Renal cortex interstitium (tissue), 15 donors: ENCODE measurements around the gene CEBPZOS. TPM values are rescaled to one million over a fixed set of nuclear protein-coding genes. Genes with fewer than 3 reads are reported as not detected.
A peak's percentile ranks its signal among the peaks of the same experiment; 100 is the strongest.

Source experiments
- DNase-seq, 11 donors: peaks; one replicate each; pipeline ENCODE4 v3.0.0-alpha.2; 2013; ENCODE audit warnings: low read depth in 9 of 11, low spot score in 4 of 11; ENCODE audit errors: extremely low read depth in 1 of 11
- long read RNA-seq, 16 experiments: transcript quantifications; one replicate each; lab custom pipeline, GENCODE V29; 2026
- polyA plus RNA-seq, 3 donors: library from polyadenylated mRNA; unstranded; fragments of 120-200 nt; gene quantifications; one replicate each; pipeline ENCODE4 v1.2.1, GENCODE V29; 2013; ENCODE audit not compliant: insufficient read length in 3 of 3

CEBPZOS gene
- polyA plus RNA-seq: 10 to 100 TPM; 52.4 to 68.8 (median 62.5) TPM
- long read RNA-seq, donor 1, partial matches to known transcripts: 78 of 108 reads
- long read RNA-seq, donor 1, other reads (novel, unspliced or antisense): 23 of 108 reads
- long read RNA-seq, donor 2, transcript CEBPZOS-204 (5 exons, 3,158 nt): major isoform, 7 of 86 reads
- long read RNA-seq, donor 2, partial matches to known transcripts: 69 of 86 reads
- long read RNA-seq, donor 2, other reads (novel, unspliced or antisense): 7 of 86 reads
- long read RNA-seq, donor 3, partial matches to known transcripts: 139 of 211 reads
- long read RNA-seq, donor 3, other reads (novel, unspliced or antisense): 63 of 211 reads
- long read RNA-seq, donor 4, transcript CEBPZOS-201 (5 exons, 695 nt): major isoform, 6 of 103 reads
- long read RNA-seq, donor 4, partial matches to known transcripts: 74 of 103 reads
- long read RNA-seq, donor 4, other reads (novel, unspliced or antisense): 19 of 103 reads
- long read RNA-seq, donor 5: 0 reads
- long read RNA-seq, donor 6, transcript CEBPZOS-204 (5 exons, 3,158 nt): major isoform, 9 of 155 reads
- long read RNA-seq, donor 6, partial matches to known transcripts: 144 of 155 reads
- long read RNA-seq, donor 6, other reads (novel, unspliced or antisense): 0 of 155 reads
- long read RNA-seq, donor 7, transcript CEBPZOS-204 (5 exons, 3,158 nt): major isoform, 7 of 18 reads
- long read RNA-seq, donor 7, partial matches to known transcripts: 7 of 18 reads
- long read RNA-seq, donor 7, other reads (novel, unspliced or antisense): 0 of 18 reads
- long read RNA-seq, donor 8, transcript CEBPZOS-204 (5 exons, 3,158 nt): major isoform, 9 of 286 reads
- long read RNA-seq, donor 8, partial matches to known transcripts: 174 of 286 reads
- long read RNA-seq, donor 8, other reads (novel, unspliced or antisense): 99 of 286 reads
- long read RNA-seq, donor 9, partial matches to known transcripts: 0 of 7 reads
- long read RNA-seq, donor 9, other reads (novel, unspliced or antisense): 0 of 7 reads
- long read RNA-seq, donor 10, transcript CEBPZOS-204 (5 exons, 3,158 nt): minor isoform, 8 of 189 reads
- long read RNA-seq, donor 10, transcript CEBPZOS-201 (5 exons, 695 nt): major isoform, 15 of 189 reads
- long read RNA-seq, donor 10, partial matches to known transcripts: 141 of 189 reads
- long read RNA-seq, donor 10, other reads (novel, unspliced or antisense): 25 of 189 reads
- long read RNA-seq, donor 11, transcript CEBPZOS-204 (5 exons, 3,158 nt): major isoform, 6 of 101 reads
- long read RNA-seq, donor 11, partial matches to known transcripts: 87 of 101 reads
- long read RNA-seq, donor 11, other reads (novel, unspliced or antisense): 7 of 101 reads
- long read RNA-seq, donor 12, partial matches to known transcripts: 54 of 83 reads
- long read RNA-seq, donor 12, other reads (novel, unspliced or antisense): 28 of 83 reads
- long read RNA-seq, donor 13, transcript CEBPZOS-204 (5 exons, 3,158 nt): major isoform, 14 of 384 reads
- long read RNA-seq, donor 13, transcript CEBPZOS-201 (5 exons, 695 nt): minor isoform, 7 of 384 reads
- long read RNA-seq, donor 13, partial matches to known transcripts: 328 of 384 reads
- long read RNA-seq, donor 13, other reads (novel, unspliced or antisense): 35 of 384 reads
- long read RNA-seq, donor 14, partial matches to known transcripts: 91 of 170 reads
- long read RNA-seq, donor 14, other reads (novel, unspliced or antisense): 73 of 170 reads
- long read RNA-seq, donor 15, transcript CEBPZOS-204 (5 exons, 3,158 nt): major isoform, 5 of 27 reads
- long read RNA-seq, donor 15, partial matches to known transcripts: 21 of 27 reads
- long read RNA-seq, donor 15, other reads (novel, unspliced or antisense): 0 of 27 reads
- long read RNA-seq, donor 16, transcript CEBPZOS-204 (5 exons, 3,158 nt): minor isoform, 7 of 32 reads
- long read RNA-seq, donor 16, transcript CEBPZOS-201 (5 exons, 695 nt): major isoform, 14 of 32 reads
- long read RNA-seq, donor 16, partial matches to known transcripts: 11 of 32 reads
- long read RNA-seq, donor 16, other reads (novel, unspliced or antisense): 0 of 32 reads

DNA sequence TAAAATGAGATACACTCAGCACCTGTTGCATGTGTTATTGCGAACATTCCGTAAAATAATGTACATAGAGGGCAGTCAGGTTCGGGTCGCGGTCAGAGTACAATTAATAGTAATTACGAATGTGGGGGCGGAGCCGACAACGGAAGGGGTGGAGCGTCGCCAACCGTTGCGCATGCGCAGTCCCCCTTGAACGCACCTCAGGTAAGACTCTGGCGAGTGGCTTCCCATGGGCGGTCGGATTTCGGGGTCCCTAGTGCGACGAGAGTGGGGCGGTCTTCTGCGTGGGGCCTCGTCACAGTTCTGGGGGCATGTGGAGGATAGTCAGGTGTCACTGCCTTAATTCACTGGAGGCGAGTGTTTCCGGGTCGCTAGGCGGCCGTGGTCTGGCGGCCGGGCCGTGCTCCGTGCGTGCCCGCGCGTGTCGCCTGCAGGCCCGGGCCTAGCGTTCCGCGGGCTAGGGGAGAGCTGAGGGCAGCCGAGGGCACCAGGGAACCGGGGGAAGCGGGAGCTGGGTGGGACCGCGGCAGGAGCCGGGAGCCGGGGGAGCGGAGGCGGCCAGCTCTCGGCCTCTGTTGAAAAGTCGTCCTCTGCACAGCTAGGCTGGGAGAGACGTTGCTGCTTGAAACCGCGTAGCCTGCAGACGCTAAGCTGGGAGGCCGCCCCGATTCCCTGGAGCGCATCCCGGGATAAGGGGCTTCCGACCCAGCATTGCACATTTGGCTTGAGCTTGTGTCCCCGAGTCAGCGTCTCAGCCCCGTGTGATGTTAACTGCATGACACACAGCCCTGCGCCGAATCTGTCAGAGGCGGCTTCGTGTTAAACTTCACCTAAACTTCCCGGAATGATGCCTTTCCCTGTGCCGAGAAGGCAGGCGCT lies at the start of gene CEBPZOS:
TSS of gene CEBPZOS (plus strand) at position 177 of the 876 bp plus-strand sequence. CDS start 3,209 bp downstream, outside the sequence.
- DNase-seq: peak; percentile 76 to 88 (median 80)

GRCh38 chr2:37148325-37148724 lies 48.0 kb upstream of the CEBPZOS start:
- DNase-seq: no peak

DNA sequence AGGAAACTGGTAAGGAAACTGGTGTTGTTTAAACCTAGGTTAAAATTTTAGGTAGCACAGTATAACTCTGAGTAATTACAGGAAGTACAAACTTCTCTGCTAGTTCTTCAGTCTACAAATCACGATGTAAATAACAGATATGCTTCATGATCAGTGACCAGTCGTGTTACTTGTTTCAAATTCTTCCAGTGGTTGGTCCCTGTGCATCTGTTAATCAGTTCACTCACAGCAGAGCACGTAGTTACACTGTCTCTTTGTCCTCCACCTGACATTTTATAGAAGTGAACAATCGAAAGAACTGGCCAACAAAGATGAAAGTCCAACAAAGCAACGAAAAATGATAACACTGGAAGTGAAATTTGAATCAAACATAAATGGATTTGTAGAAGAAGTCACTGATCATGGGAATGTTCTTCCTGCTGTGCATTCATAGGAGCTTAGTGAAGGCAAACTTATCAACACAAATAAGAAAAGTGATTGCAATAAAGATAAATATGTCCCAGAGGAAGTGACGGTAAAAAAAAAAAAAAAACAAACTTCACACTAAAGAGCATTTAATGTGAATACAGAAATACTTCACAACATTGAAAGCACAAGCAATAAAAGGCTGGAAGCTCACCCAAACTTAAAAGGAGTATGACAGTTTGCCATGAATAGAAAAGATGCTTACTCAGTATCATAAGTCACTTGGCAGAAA lies 46.5 kb upstream of the CEBPZOS start:
- no peak for DNase-seq

DNA sequence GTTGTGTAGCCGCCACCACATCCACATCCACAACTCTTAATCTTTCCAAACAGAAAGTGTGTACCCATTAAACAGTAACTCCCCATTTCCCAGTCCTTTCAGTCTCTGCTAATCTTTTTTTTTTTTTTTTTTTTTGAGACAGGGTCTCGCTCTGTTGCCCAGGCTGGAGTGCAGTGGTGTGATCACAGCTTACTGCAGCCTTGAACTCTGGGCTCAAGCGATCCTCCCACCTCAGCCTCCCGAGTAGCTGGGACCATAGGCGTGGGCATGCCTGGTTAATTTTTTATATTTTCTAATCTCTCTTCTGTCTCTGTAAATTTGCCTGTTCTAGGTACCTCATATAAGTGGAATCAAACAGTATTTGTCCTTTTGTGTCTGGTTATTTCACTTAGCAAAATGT lies 43.1 kb upstream of the CEBPZOS start:
- DNase-seq: no peak

DNA sequence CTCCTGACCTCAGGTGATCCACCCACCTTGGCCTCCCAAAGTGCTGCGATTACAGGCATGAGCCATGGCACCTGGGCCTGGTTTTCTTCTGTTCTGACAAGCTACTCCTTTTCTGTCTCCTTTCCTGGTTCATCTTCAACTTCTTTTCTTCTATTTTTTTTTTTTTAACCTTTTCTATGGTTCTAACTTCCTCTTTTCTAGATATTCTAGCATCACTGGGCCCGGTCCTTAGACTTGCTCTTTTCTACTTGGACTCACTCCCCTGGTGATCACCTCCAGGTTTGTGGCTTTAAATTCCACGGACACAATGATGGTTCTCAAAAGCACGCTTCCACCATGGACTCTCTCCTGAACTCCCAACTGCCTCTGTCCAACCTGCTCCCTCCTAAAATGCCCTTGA lies 41.5 kb upstream of the CEBPZOS start:
- DNase-seq: no peak

- DNase-seq: peak; percentile 33 to 68 (median 55)
These were observed 40.0 kb upstream of the CEBPZOS start for GRCh38 chr2:37156071-37156856.

DNA sequence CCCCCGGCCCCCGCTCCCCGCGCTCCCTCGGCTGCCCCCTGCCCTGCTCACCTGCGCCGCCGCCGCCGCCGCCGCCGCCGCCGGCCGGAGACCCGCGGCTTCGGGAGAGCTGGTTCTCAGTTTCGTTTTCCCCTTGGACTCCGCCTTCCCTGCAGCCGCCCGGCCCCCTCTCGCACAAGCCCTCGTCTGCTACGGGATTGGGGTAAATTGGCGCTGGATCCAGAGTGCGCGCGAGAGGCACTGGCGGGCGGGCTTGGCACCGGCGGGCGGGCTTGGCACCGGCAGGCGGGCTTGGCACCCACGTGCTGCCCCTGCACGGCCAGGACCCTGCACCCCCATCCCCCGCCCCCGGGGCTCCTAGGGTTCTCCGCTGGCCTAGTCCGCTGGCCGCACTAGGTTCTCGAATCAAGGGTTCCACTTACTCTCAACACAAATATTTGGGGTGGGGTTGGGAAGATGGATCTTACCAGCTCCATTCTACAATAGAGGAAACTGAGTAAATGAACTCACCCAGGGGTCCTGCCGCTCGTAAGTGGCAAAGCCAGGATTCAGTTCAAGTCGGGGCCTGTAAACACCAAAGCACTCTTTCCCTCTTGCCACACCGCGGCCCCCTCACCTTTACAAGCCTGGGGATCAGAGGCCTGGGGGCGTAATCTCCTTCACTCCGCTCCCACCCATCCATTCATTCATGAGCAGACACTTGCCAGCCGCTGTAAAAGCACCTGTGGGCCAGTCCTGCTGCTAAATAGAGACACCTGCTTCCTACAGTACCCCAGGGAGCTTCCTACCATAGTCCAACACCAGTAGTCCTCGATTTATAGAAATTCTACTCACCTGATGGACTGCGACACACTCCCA lies 39.2 kb upstream of the CEBPZOS start, which contains the start of gene EIF2AK2:
TSS of gene EIF2AK2 (minus strand) at position 124 of the 858 bp plus-strand sequence. CDS start 9,174 bp downstream, outside the sequence.
- peak; percentile 35 to 81 (median 72) for DNase-seq

- DNase-seq: no peak
These were observed 31.5 kb upstream of the CEBPZOS start for GRCh38 chr2:37164757-37165156.

DNA sequence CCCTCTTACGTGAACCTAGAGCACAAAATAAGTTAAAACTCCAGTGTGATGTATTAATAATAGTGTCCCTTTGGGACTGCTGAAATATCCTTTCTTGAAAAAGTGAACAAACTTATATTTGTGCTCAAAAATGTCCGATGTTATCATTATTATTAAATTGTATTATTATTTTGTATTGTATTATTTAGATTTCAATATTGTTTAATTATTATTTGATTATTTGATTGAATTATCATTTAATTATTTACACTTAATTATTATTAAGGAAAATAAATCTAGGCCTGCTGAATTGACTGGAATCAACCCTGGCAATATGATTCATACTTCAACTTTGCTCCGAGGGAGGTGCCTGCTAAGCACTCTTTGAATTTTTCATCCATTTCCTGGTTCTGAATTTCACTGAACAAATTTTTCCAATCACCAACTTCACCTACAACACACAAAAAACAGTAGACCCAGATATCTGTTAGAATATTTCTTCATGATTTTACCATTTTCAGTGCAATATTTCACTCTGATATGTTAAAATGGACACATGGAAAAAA lies 28.6 kb upstream of the CEBPZOS start:
- no peak for DNase-seq

GRCh38 chr2:37168217-37168981 lies 27.9 kb upstream of the CEBPZOS start:
- peak in 1 of 11 donors; percentile 7 for DNase-seq

GRCh38 chr2:37171624-37171950 lies 24.7 kb upstream of the CEBPZOS start:
- DNase-seq: no peak

GRCh38 chr2:37173741-37174140 lies 22.6 kb upstream of the CEBPZOS start:
- DNase-seq: no peak

GRCh38 chr2:37180006-37180639 lies 16.2 kb upstream of the CEBPZOS start:
- DNase-seq: no peak
